GM18867 (cell line): ENCODE data around the gene TAF15.
A peak's percentile ranks its signal among the peaks of the same experiment; 100 is the strongest.

Experiments used
- ATAC-seq: cut with Tn5 transposase; IDR thresholded peaks from one replicate; pipeline ENCODE4 v1.9.1; 2021; ENCODE audit warnings: mild to moderate bottlenecking, moderate library complexity; ENCODE audit not compliant: unreplicated experiment

The TAF15 gene

GRCh38 chr17:35786941-35787432 is 22.3 kb upstream of the TAF15 start:
- no peak for ATAC-seq

- ATAC-seq: no peak
Measured at GRCh38 chr17:35788477-35789368, 20.6 kb upstream of the TAF15 start.

- ATAC-seq: no peak
Measured at GRCh38 chr17:35790841-35791240, 18.4 kb upstream of the TAF15 start.

- ATAC-seq: no peak
Measured at GRCh38 chr17:35791681-35792350, 17.5 kb upstream of the TAF15 start.

- no peak for ATAC-seq
Measured at GRCh38 chr17:35793257-35793656, 16.0 kb upstream of the TAF15 start.

GRCh38 chr17:35795007-35795870 is 14.0 kb upstream of the TAF15 start, which contains the start of gene MMP28:
TSS of gene MMP28 (minus strand) at chr17:35795641. CDS start at chr17:35795377, 264 bp downstream.
- no peak for ATAC-seq

- ATAC-seq: no peak
Measured at GRCh38 chr17:35795871-35796265, 13.4 kb upstream of the TAF15 start.

- no peak for ATAC-seq
Measured at GRCh38 chr17:35796942-35797341, 12.3 kb upstream of the TAF15 start.

- no peak for ATAC-seq
Measured at GRCh38 chr17:35797370-35797769, 11.9 kb upstream of the TAF15 start.

GRCh38 chr17:35797918-35798317 is 11.4 kb upstream of the TAF15 start:
- ATAC-seq: no peak

GRCh38 chr17:35799942-35800341 is 9.3 kb upstream of the TAF15 start:
- ATAC-seq: no peak

- ATAC-seq: no peak
Measured at GRCh38 chr17:35801583-35802224, 7.6 kb upstream of the TAF15 start.

GRCh38 chr17:35804658-35805192 is 4.6 kb upstream of the TAF15 start:
- ATAC-seq: peak; percentile 31

- ATAC-seq: no peak
Measured at GRCh38 chr17:35807371-35808144, 1.7 kb upstream of the TAF15 start.

- ATAC-seq: no peak
Measured at GRCh38 chr17:35808240-35808961, 883 bp upstream of the TAF15 start.

GRCh38 chr17:35809855-35810461 is 674 bp downstream of the TAF15 start:
- no peak for ATAC-seq

- no peak for ATAC-seq
Measured at GRCh38 chr17:35811759-35812158, 2.5 kb downstream of the TAF15 start.

GRCh38 chr17:35812456-35812855 is 3.2 kb downstream of the TAF15 start:
- no peak for ATAC-seq
